Occipital lobe (tissue), 2 donors: ENCODE data around the gene UGCG. TPM values are rescaled to one million over a fixed set of nuclear protein-coding genes. Genes with fewer than 3 reads are reported as not detected.
A peak's percentile ranks its signal among the peaks of the same experiment; 100 is the strongest.
"Not testable (repeated sequence)": the region's sequence is repeated elsewhere in the genome, so short reads cannot be mapped to it uniquely, and the experiment has no call there.

Source experiments
- DNase-seq: peaks from one replicate; lab custom pipeline; 2025; lab: John Stamatoyannopoulos, UW
- total RNA-seq: library from RNA; depleted of rRNA; stranded (reverse); fragments of >200 nt; gene quantifications from one replicate; pipeline ENCODE4 v1.2.3, GENCODE V29; 2014

Gene UGCG
- total RNA-seq, 1 donor from 2014 or later = 108 TPM

GRCh38 chr9:111949919-111950318 is 53.3 kb downstream of the UGCG start:
- no peak for DNase-seq

GRCh38 chr9:111952559-111952958 is 55.9 kb downstream of the UGCG start:
- DNase-seq = no peak

GRCh38 chr9:111953444-111953843 is 56.8 kb downstream of the UGCG start:
- no peak for DNase-seq

- DNase-seq = no peak
Measured at GRCh38 chr9:111955048-111955447, 58.4 kb downstream of the UGCG start.

GRCh38 chr9:111957856-111958631 is 61.4 kb downstream of the UGCG start:
- DNase-seq = peak; percentile 13

- DNase-seq = no peak
Measured at GRCh38 chr9:111959468-111960359, 63.1 kb downstream of the UGCG start.

- not testable (repeated sequence) for DNase-seq
Measured at GRCh38 chr9:111960485-111960884, 63.9 kb downstream of the UGCG start.

- no peak for DNase-seq
Measured at GRCh38 chr9:111961009-111961408, 64.4 kb downstream of the UGCG start.

GRCh38 chr9:111961575-111961974 is 65.0 kb downstream of the UGCG start:
- DNase-seq = no peak

- DNase-seq = no peak
Measured at GRCh38 chr9:111962021-111962420, 65.4 kb downstream of the UGCG start.

GRCh38 chr9:111963995-111964394 is 67.4 kb downstream of the UGCG start:
- no peak for DNase-seq

GRCh38 chr9:111965566-111966019 is 69.0 kb downstream of the UGCG start:
- DNase-seq = no peak

- DNase-seq = no peak
Measured at GRCh38 chr9:111966124-111966723, 69.6 kb downstream of the UGCG start.

- DNase-seq = no peak
Measured at GRCh38 chr9:111966861-111967291, 70.3 kb downstream of the UGCG start.

- DNase-seq = no peak
Measured at GRCh38 chr9:111967621-111968020, 71.0 kb downstream of the UGCG start.

- DNase-seq = no peak
Measured at GRCh38 chr9:111969061-111969460, 72.4 kb downstream of the UGCG start.

GRCh38 chr9:111969622-111970021 is 73.0 kb downstream of the UGCG start:
- DNase-seq = no peak

- DNase-seq = no peak
Measured at GRCh38 chr9:111970827-111971226, 74.2 kb downstream of the UGCG start.

- no peak for DNase-seq
Measured at GRCh38 chr9:111974092-111974681, 77.6 kb downstream of the UGCG start.

- no peak for DNase-seq
Measured at GRCh38 chr9:111975709-111976108, 79.1 kb downstream of the UGCG start.

GRCh38 chr9:111978616-111979015 is 82.0 kb downstream of the UGCG start:
- no peak for DNase-seq

GRCh38 chr9:111979561-111979960 is 82.9 kb downstream of the UGCG start:
- no peak for DNase-seq
